Measurements from ENCODE around the gene PFN3.
A peak's percentile ranks its signal among the peaks of the same experiment; 100 is the strongest.
"Not testable (repeated sequence)": the region's sequence is repeated elsewhere in the genome, so short reads cannot be mapped to it uniquely, and the experiment has no call there.

The PFN3 gene

GRCh38 chr5:177396078-177396477 is 4.4 kb downstream of the PFN3 start:
- DNase-seq (ENCODE audit: low read depth in 3 of 3): no peak

- DNase-seq (ENCODE audit: low read depth in 3 of 3): no peak
Measured at GRCh38 chr5:177393990-177394389, 6.5 kb downstream of the PFN3 start.

- DNase-seq (ENCODE audit: low read depth in 3 of 3): no peak
Measured at GRCh38 chr5:177393206-177393765, 7.2 kb downstream of the PFN3 start.

- DNase-seq (ENCODE audit: low read depth in 3 of 3): no peak
Measured at GRCh38 chr5:177392765-177393164, 7.7 kb downstream of the PFN3 start.

- DNase-seq (ENCODE audit: low read depth in 3 of 3): peak; percentile 78 to 84 (median 78)
Measured at GRCh38 chr5:177390363-177391300, 9.8 kb downstream of the PFN3 start.

GRCh38 chr5:177389241-177390169 is 11.0 kb downstream of the PFN3 start:
- peak in 2 of 3 experiments; percentile 44 to 50 for DNase-seq (ENCODE audit: low read depth in 3 of 3)

- DNase-seq (ENCODE audit: low read depth in 3 of 3): no peak
Measured at GRCh38 chr5:177388521-177389052, 11.9 kb downstream of the PFN3 start.

- DNase-seq (ENCODE audit: low read depth in 3 of 3): no peak
Measured at GRCh38 chr5:177387405-177387804, 13.1 kb downstream of the PFN3 start.

- DNase-seq (ENCODE audit: low read depth in 3 of 3): no peak
Measured at GRCh38 chr5:177386542-177386941, 13.9 kb downstream of the PFN3 start.

GRCh38 chr5:177385720-177386119 is 14.7 kb downstream of the PFN3 start:
- no peak for DNase-seq (ENCODE audit: low read depth in 3 of 3)

GRCh38 chr5:177384134-177384533 is 16.3 kb downstream of the PFN3 start, which contains the start of gene SLC34A1:
Gene SLC34A1 (plus strand): TSS chr5:177384434. CDS start chr5:177385742, 1,308 bp downstream.
- DNase-seq (ENCODE audit: low read depth in 3 of 3): no peak

GRCh38 chr5:177383181-177383580 is 17.3 kb downstream of the PFN3 start:
- no peak for DNase-seq (ENCODE audit: low read depth in 3 of 3)

- no peak for DNase-seq (ENCODE audit: low read depth in 3 of 3)
Measured at GRCh38 chr5:177382423-177383029, 17.9 kb downstream of the PFN3 start.

- DNase-seq (ENCODE audit: low read depth in 3 of 3): no peak
Measured at GRCh38 chr5:177380805-177381126, 19.7 kb downstream of the PFN3 start.

- DNase-seq (ENCODE audit: low read depth in 3 of 3): no peak
Measured at GRCh38 chr5:177378884-177379883, 21.3 kb downstream of the PFN3 start.

GRCh38 chr5:177377851-177378776 is 22.3 kb downstream of the PFN3 start:
- DNase-seq (ENCODE audit: low read depth in 3 of 3): no peak

- DNase-seq (ENCODE audit: low read depth in 3 of 3): no peak
Measured at GRCh38 chr5:177376107-177376506, 24.4 kb downstream of the PFN3 start.

GRCh38 chr5:177375516-177375915 is 24.9 kb downstream of the PFN3 start:
- DNase-seq (ENCODE audit: low read depth in 3 of 3): not testable (repeated sequence)

- no peak for DNase-seq (ENCODE audit: low read depth in 3 of 3)
Measured at GRCh38 chr5:177374211-177374610, 26.2 kb downstream of the PFN3 start.
